Measurements from ENCODE around the gene SUZ12. TPM values are rescaled to one million over a fixed set of nuclear protein-coding genes. Genes with fewer than 3 reads are reported as not detected.
"Not testable (repeated sequence)": the region's sequence is repeated elsewhere in the genome, so short reads cannot be mapped to it uniquely, and the experiment has no call there.

Gene SUZ12
- 12.2 and 18.6 TPM in 2 replicates for total RNA-seq (2012; rRNA removed)
- 9.9 and 12.3 TPM in 2 replicates for polyA plus RNA-seq (2012; rRNA removed)
- 1.4 and 1.9 TPM in 2 replicates for polyA plus RNA-seq (2012; cell fraction: cytosol; rRNA removed)
- polyA plus RNA-seq (2012; cell fraction: nucleus; rRNA removed; ENCODE audit: low replicate concordance): 1.4 and 13.4 TPM in 2 replicates
- percentile 81 among the genes with signal in this experiment for Bru-seq, nascent RNA
- percentile 87 among the genes with signal in this experiment for BruChase-seq, experiment 1, labeled RNA remaining after a 6-hour chase
- BruChase-seq, experiment 2, labeled RNA remaining after a 2-hour chase: percentile 85 among the genes with signal in this experiment
- long read RNA-seq, full-length matches to known transcripts: 43 of 58 reads
- long read RNA-seq, partial matches to known transcripts: 10 of 58 reads
- long read RNA-seq, other reads (novel, unspliced or antisense): 5 of 58 reads

GRCh38 chr17:31936615-31937609 lies at the start of gene SUZ12:
SUZ12 (plus strand) TSS chr17:31937007; CDS start chr17:31937247, 240 bp downstream.
- POLR2A ChIA-PET (ENCODE audit: unreplicated experiment); H2BK20ac ChIP-seq (ENCODE audit: low read depth, low read length); H4K20me1 ChIP-seq (ENCODE audit: insufficient read depth, low read length); H3K79me1 ChIP-seq (ENCODE audit: low read depth in 1 of 2, low read length in 2 of 2); H3K9me3 ChIP-seq (ENCODE audit: control insufficient read depth, insufficient read depth, low read length); intact Hi-C loops (cut with micrococcal nuclease); H3K9me1 ChIP-seq (ENCODE audit: insufficient read depth, low read length); dilution Hi-C loops (cut with HindIII; ENCODE audit: low sequenced_read_pairs, unreplicated experiment); CTCF ChIA-PET; BruUV-seq (replicated peaks); in situ Hi-C loops (cut with MboI; ENCODE audit: low sequenced_read_pairs); H3K36me3 ChIP-seq (ENCODE audit: control insufficient read depth, insufficient read depth, low read length); H2BK15ac ChIP-seq (ENCODE audit: low read depth, low read length); H3K27me3 ChIP-seq (ENCODE audit: control insufficient read depth, insufficient read depth, low read length); H2AK9ac ChIP-seq (replicated peaks; ENCODE audit: low read depth, low read length, poor library complexity); H3K4me1 ChIP-seq (ENCODE audit: control insufficient read depth, insufficient read depth, low read length): not testable (repeated sequence)
- Histone ChIP-seq H2AFZ (replicated peaks; ENCODE audit: low read length, poor library complexity) (peak within 1 kb of the TSS; percentile 93), H3K4me3 (ENCODE audit: insufficient read depth, low read depth, low read length) (peak within 1 kb of the TSS; percentile 91), H2BK120ac (ENCODE audit: low read depth, low read length) (peak within 1 kb of the TSS; percentile 76), H3K4ac (ENCODE audit: low read depth, low read length) (peak within 1 kb of the TSS; percentile 86), H3K4me2 (ENCODE audit: low read depth, low read length) (peak within 1 kb of the TSS; percentile 99), H4K5ac (ENCODE audit: low read depth, low read length) (peak within 1 kb of the TSS; percentile 94), H2AK5ac (ENCODE audit: low read depth, low read length) (peak within 1 kb of the TSS; percentile 59), H4K8ac (ENCODE audit: low read depth in 2 of 2, low read length in 2 of 2) (peak within 1 kb of the TSS; percentile 96 to 100), H2BK5ac (ENCODE audit: low read depth, low read length, poor library complexity, severe bottlenecking) (peak within 1 kb of the TSS; percentile 91), H4K91ac (ENCODE audit: insufficient read depth, low read depth, low read length) (peak within 1 kb of the TSS; percentile 62), H3K14ac (replicated peaks; ENCODE audit: low read depth, low read length) (peak within 1 kb of the TSS; percentile 92), H3K18ac (ENCODE audit: low read depth, low read length) (peak within 1 kb of the TSS; percentile 90), H3K9ac (ENCODE audit: low read depth, low read length) (peak within 1 kb of the TSS; percentile 94), H3K27ac (ENCODE audit: insufficient read depth, low read length) (peak within 1 kb of the TSS; percentile 98), H3K23ac (ENCODE audit: low read depth, low read length) (peak within 1 kb of the TSS; percentile 95; the same call in 1 of the 2 replicates), H3K56ac (ENCODE audit: extremely low read depth, insufficient read depth, low read length) (peak within 1 kb of the TSS; percentile 97)
- peak; percentile 81 for DNase-seq
- peak; percentile 98 for ATAC-seq (ENCODE audit: low read depth)
- TF ChIP-seq, protein P1, sequence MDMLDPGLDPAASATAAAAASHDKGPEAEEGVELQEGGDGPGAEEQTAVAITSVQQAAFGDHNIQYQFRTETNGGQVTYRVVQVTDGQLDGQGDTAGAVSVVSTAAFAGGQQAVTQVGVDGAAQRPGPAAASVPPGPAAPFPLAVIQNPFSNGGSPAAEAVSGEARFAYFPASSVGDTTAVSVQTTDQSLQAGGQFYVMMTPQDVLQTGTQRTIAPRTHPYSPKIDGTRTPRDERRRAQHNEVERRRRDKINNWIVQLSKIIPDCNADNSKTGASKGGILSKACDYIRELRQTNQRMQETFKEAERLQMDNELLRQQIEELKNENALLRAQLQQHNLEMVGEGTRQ (IDR thresholded peaks at IDR 0.05; ENCODE audit: low read depth, low read length): 0 out of 2 replicates have a peak, but pooled peaks have one; percentile 20
- 2% methylated on average over 9 of the region's 93 CpGs; no CpG with 5 or more reads in 1 of the 2 experiments for WGBS, 2 experiments (ENCODE audit: extremely low coverage in 2 of 2, insufficient read length in 1 of 2)

Data from IMR-90 (cell line).